RWPE1 (cell line): ENCODE results near the gene JUND.

Experiments used
- CTCF ChIA-PET: fragments of 350-600 bp; sonication (Branson Sonifier 250); formaldehyde crosslinking; extraction: SDS; loops from one replicate; lab custom pipeline; 2021; lab: Yijun Ruan, JAX
- POLR2A ChIA-PET: fragments of 400-600 bp; formaldehyde crosslinking; extraction: SDS; loops from one replicate; lab custom pipeline; 2020; ENCODE audit warnings: antibody characterized with exemption; ENCODE audit not compliant: low non-redundant PET; lab: Yijun Ruan, JAX
- DNase-seq: peaks from one replicate; pipeline ENCODE4 v3.0.0; 2012; ENCODE audit warnings: low spot score
- H3K27ac ChIP-seq: fragments of 450-650 bp; 2 replicates; pipeline ENCODE4 v1.5.1; 2017
- CTCF ChIP-seq: fragments of 450-650 bp; conservative IDR thresholded peaks from 2 replicates; pipeline ENCODE4 v1.5.1; 2017; ENCODE audit warnings: low read depth, mild to moderate bottlenecking

The JUND gene

GRCh38 chr19:18304458-18305310, 23.3 kb upstream of the JUND start:
- peak overlapping the region; percentile 97 for H3K27ac ChIP-seq
- CTCF ChIA-PET = interaction anchor here (0.6 kb wide), 2 partner anchors 22 to 31 kb away, joined by 3 to 4 read pairs; no protein-coding TSS in a partner anchor
- no peak for TF ChIP-seq CTCF
- POLR2A ChIA-PET = no interaction called here
- DNase-seq = no peak

GRCh38 chr19:18304208-18304457, 22.7 kb upstream of the JUND start:
- peak overlapping the region; percentile 97 for H3K27ac ChIP-seq
- no peak for DNase-seq
- TF ChIP-seq CTCF = no peak
- CTCF ChIA-PET = no interaction called here
- POLR2A ChIA-PET = no interaction called here

GRCh38 chr19:18301718-18302111, 20.3 kb upstream of the JUND start:
- POLR2A ChIA-PET = interaction anchor here (1.3 kb wide), 1 partner anchor 21 kb away, joined by 7 read pairs; the partner anchor contains the start of gene JUND
- CTCF ChIA-PET = interaction anchor here (1.0 to 2.1 kb wide), 3 partner anchors 9 to 22 kb away, joined by 3 to 7 read pairs (median 3); no protein-coding TSS in a partner anchor
- no peak for TF ChIP-seq CTCF

GRCh38 chr19:18300930-18301717, 19.7 kb upstream of the JUND start:
- CTCF ChIA-PET = interaction anchor here (2.1 kb wide), 1 partner anchor 22 kb away, joined by 7 read pairs; no protein-coding TSS in a partner anchor
- TF ChIP-seq CTCF = no peak
- POLR2A ChIA-PET = interaction anchor here (1.3 kb wide), 1 partner anchor 20 kb away, joined by 7 read pairs; the partner anchor contains the start of gene JUND
- H3K27ac ChIP-seq = peak overlapping the region; percentile 97
- peak; percentile 36 for DNase-seq

More at GRCh38 chr19:18301718-18302111, 20.3 kb upstream of the JUND start:
- no peak for DNase-seq
- H3K27ac ChIP-seq = peak overlapping the region; percentile 97

- no peak for TF ChIP-seq CTCF
- DNase-seq = no peak
- peak overlapping the region; percentile 97 for H3K27ac ChIP-seq
- ChIA-PET POLR2A (no interaction called here), CTCF (interaction anchor here (0.6 kb wide), 1 partner anchor 88 kb away, joined by 5 read pairs; no protein-coding TSS in a partner anchor)
Observed at GRCh38 chr19:18299654-18300053, 18.2 kb upstream of the JUND start.

GRCh38 chr19:18298601-18299000, 17.2 kb upstream of the JUND start:
- ChIA-PET POLR2A (no interaction called here), CTCF (no interaction called here)
- H3K27ac ChIP-seq = peak overlapping the region; percentile 97
- no peak for TF ChIP-seq CTCF
- DNase-seq = no peak
